DLD1 (cell line): ENCODE measurements around the gene AP1G1.
"Not testable (repeated sequence)": the region's sequence is repeated elsewhere in the genome, so short reads cannot be mapped to it uniquely, and the experiment has no call there.

Experiments
- in situ Hi-C: cut with HindIII; loops from 2 replicates; pipeline ENCODE4 v1.10.0; 2017; ENCODE audit warnings: low sequenced_read_pairs

AP1G1 gene

GRCh38 chr16:71810155-71810530 is 1.5 kb upstream of the AP1G1 start:
- in situ Hi-C loops = not testable (repeated sequence)

DNA sequence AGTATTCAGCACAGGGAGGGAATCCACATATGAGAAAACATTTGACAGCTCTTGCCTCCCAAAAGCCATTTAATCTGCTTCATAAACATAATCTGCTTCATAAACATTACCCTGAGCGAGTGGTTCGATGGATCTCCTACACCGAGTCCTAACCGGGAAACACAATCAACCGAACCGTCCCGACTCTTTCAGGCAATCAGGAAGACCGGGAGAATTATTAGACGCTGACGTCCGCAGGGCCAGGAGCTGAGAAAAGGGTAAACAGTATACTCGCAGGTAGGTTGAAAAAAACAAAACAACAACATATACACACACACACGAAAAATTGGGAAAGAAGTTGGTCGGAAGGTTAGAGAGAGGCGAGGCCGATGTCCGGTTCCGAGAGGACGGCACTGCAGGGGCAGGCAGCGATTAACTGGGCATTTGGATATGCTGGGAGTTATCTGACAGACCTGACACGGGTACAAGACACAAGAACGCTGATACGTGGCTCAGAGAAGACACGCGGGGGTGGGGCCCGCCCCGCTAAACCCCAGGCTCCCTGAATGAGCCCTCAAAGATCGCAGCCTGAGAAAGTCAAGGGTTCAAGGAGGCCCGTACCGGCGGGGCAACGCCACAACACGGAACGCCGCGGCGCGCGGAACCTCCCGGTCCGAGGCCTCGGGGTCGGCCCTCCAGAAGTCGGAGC is 585 bp downstream of the AP1G1 start:
- in situ Hi-C loops = no loop called here

GRCh38 chr16:71803305-71803690 is 5.3 kb downstream of the AP1G1 start:
- in situ Hi-C loops = no loop called here

DNA sequence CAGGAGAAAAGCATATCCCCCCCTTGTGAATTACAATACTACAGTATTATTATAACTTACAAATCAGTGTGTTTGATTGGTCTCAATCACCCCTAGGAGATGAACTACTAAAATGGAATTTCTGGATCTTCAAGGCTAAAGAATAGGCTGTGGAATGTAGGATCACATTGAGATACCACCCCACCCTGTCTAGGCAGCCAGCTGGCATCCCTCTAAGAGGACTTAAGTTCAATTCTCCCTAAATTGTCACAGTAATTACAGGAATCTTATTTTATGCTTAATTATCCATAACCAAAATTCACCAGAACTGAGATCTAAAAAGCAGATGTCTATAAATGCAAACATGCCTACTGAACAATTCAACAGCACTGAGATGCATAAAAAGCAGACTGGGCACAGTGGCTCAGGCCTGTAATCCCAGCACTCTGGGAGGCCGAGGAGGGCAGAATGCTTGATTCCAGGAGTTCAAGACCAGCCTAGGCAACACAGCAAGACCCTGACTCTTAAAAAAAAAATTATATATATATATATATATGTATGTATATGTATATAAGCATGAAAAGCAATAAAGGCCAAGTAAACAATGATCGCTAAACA is 12.0 kb downstream of the AP1G1 start:
- in situ Hi-C loops = no loop called here

- in situ Hi-C loops = no loop called here
These were observed 13.7 kb downstream of the AP1G1 start for GRCh38 chr16:71794943-71795342.

DNA sequence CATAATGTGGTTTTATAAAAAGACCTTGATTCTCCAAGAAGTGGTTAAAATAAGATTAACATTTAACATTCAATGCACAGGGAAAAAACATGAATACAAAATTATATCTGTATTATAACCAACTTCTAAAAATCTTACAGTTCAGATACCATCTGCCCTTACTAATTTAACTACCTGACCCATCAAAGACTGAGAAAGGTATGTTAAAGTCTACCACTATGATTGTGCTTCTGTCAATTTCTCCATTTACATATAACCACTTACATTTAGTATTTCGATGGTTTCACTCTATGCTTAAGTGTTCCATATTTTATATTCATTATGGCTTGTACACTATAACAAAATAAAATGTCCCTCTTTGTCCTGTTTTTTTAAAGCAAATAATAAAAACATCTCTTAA is 14.6 kb downstream of the AP1G1 start:
- in situ Hi-C loops = no loop called here

DNA sequence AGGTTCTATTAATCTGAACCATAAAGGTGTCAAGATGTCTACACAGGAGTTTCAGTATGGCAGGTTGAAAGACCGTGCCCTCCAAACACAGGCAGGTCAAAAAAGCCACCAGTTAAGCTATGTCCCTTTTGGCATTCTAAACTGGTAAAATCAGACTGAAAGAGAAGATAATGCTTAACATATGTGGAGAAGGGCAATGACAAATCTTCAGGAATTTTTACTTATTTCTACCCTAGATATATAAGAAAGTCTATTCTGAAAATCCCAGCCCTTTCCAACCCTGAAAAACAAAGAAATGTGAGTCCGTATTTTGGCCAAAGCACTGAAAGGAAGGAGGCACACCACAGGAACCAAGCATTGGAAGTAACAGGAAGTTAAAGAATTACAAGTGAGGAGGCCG is 16.5 kb downstream of the AP1G1 start:
- in situ Hi-C loops = no loop called here

GRCh38 chr16:71790329-71790728 is 18.3 kb downstream of the AP1G1 start:
- in situ Hi-C loops = not testable (repeated sequence)

DNA sequence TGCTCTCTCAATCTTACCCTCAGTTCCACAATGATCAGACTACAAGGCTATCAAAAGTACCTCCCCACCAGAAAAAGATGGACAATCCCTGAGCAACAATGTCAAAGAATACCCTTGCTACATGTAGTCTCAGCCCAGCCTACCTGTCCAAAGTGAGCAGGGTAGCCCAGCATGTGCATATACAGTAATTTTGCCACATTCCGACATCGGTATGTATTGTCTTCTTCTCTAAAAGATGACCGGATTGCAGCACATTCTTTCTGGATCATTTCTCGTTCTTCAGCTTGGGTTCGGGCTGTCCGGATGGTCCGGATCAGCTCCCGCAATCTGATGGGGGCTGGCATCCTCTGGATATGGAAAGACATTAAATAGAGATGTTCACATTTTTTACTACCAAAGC is 19.5 kb downstream of the AP1G1 start:
- in situ Hi-C loops = no loop called here

DNA sequence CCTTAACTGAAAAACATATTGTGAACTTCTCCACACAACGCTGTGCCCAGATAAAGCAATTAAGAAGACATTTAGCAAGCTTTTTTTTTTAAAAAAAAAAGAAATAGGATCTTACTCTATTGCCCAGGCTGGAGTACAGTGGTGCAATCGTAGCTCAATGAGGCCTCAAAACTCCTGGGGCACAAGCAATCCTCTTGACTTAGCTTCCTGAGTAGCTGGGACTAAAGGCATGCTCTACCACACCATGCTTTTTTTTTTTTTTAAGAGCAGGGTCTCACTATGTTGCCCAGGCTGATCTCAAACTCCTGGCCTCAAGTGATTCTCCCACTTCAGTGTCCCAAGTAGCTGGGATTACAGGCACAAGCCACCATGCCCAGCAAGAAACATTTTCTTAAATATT is 20.1 kb downstream of the AP1G1 start:
- in situ Hi-C loops = no loop called here

- in situ Hi-C loops = not testable (repeated sequence)
These were observed 23.5 kb downstream of the AP1G1 start for GRCh38 chr16:71785143-71785542.

- in situ Hi-C loops = no loop called here
These were observed 24.5 kb downstream of the AP1G1 start for GRCh38 chr16:71784093-71784492.

DNA sequence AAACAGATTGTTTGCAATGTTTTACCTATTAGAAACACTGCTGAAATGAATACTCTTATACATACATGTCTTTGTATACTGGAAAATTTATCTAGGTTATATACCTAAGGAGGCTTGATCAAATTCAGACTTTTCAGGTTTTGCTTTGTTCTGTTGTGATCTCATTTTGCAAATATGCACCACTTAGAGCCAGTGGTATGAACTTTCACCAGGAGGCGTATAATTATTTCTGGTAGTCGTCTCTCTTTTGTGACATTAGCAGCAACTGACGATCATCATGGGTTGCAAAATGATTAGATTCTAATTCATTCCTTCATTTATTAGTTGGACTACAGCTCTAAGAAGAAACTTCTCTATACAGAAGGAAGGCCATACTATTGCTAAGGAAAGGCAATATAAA is 26.9 kb downstream of the AP1G1 start:
- in situ Hi-C loops = no loop called here

GRCh38 chr16:71780521-71781089 is 28.0 kb downstream of the AP1G1 start:
- in situ Hi-C loops = no loop called here

- in situ Hi-C loops = no loop called here
These were observed 29.9 kb downstream of the AP1G1 start for GRCh38 chr16:71778780-71779179.

- in situ Hi-C loops = no loop called here
These were observed 31.3 kb downstream of the AP1G1 start for GRCh38 chr16:71777329-71777728.

DNA sequence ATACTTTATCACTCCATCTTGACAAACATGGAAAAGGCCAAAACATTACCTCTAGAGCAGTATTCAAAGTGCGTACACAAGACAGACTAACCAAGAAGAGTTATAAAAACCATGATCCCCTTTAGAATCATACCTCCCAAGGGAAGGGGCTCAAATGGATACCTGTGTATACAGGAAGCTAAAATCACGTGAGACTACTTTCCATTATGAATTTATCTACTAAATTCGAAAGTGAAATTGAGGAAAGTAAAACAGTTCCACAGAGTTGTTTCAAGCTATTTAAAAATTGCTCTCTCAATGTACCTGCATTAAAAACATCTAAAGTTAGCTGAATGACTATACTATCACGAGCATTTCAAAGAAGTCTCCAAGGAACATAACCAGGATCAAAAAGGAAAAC is 32.7 kb downstream of the AP1G1 start:
- in situ Hi-C loops = no loop called here

- in situ Hi-C loops = loop anchor here (5.0 kb wide), 1 partner anchor 39 kb away; no protein-coding TSS in a partner anchor
These were observed 37.1 kb downstream of the AP1G1 start for GRCh38 chr16:71771571-71771970.

GRCh38 chr16:71769222-71769621 is 39.4 kb downstream of the AP1G1 start:
- in situ Hi-C loops = no loop called here

- in situ Hi-C loops = no loop called here
These were observed 41.4 kb downstream of the AP1G1 start for GRCh38 chr16:71767060-71767900.

DNA sequence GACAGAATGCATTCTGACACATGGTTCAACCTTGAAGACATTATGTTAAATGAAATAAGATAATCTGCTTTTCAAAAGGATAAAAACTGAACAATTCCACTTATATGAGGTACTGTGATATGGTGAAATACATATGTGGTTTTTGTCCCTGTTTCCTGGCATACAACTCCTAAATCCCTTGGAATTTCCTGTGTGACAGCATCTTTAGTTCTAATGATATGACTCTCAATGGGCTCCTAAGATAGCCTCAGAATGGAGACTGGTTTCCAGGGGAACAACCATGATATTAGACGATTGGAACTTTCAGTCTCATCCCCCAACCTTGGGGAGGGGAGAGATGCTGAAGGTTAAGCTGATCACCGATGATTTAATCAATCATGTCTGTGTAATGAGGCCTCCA is 46.4 kb downstream of the AP1G1 start:
- in situ Hi-C loops = no loop called here

- in situ Hi-C loops = no loop called here
These were observed 47.5 kb downstream of the AP1G1 start for GRCh38 chr16:71761097-71761496.
